HEK293 (cell line): ENCODE results near the gene PCDHGB5.

Experiments
- CTCF ChIA-PET: fragments of 350-600 bp; formaldehyde crosslinking; extraction: SDS; loops from one replicate; lab custom pipeline; 2021; ENCODE audit warnings: antibody characterized with exemption; lab: Yijun Ruan, JAX
- POLR2A ChIA-PET: fragments of 300-600 bp; formaldehyde crosslinking; extraction: SDS; loops from one replicate; lab custom pipeline; 2020; ENCODE audit warnings: antibody characterized with exemption, inconsistent platforms; lab: Yijun Ruan, JAX
- H3K27ac ChIP-seq: fragments of 200-500 bp; sonication (Bioruptor generic); 2 replicates; pipeline ENCODE4 v1.5.1; 2014; ENCODE audit warnings: low read depth, low read length, control low read depth, inconsistent platforms; ENCODE audit errors: extremely low read depth
- H3K36me3 ChIP-seq, 2 experiments: fragments of 200-500 bp in 1 of 2; sonication (Bioruptor generic) in 1 of 2; 1 replicate in 1 of 2; 2 replicates in 1 of 2; pipeline ENCODE4 v1.5.1; 2014 to 2017; ENCODE audit warnings: inconsistent platforms in 2 of 2, low read length in 2 of 2; ENCODE audit not compliant: control insufficient read depth in 2 of 2, insufficient read depth in 1 of 2
- H3K4me1 ChIP-seq: fragments of 200-500 bp; sonication (Bioruptor generic); 2 replicates; pipeline ENCODE4 v1.5.1; 2014; ENCODE audit warnings: mild to moderate bottlenecking, low read length, inconsistent platforms; ENCODE audit not compliant: control insufficient read depth, insufficient read depth
- H3K4me3 ChIP-seq: 2 replicates; pipeline ENCODE4 v1.5.1; 2011; ENCODE audit warnings: low read depth, mild to moderate bottlenecking, control low read depth, low read length, moderate library complexity
- H3K9me3 ChIP-seq: fragments of 200-500 bp; sonication (Bioruptor generic); 2 replicates; pipeline ENCODE4 v1.5.1; 2014; ENCODE audit warnings: low read depth, low read length, inconsistent platforms; ENCODE audit not compliant: control insufficient read depth, insufficient read depth
- BCL11B ChIP-seq: fragments of 450-650 bp; formaldehyde crosslinking; IDR thresholded peaks from 2 replicates; pipeline ENCODE4 v1.5.1; 2016; ENCODE audit warnings: low read depth, missing biosample characterization, missing genetic modification characterization
- HIC1 ChIP-seq: fragments of 450-650 bp; formaldehyde crosslinking; IDR thresholded peaks from 2 replicates; pipeline ENCODE4 v1.5.1; 2016; ENCODE audit warnings: missing biosample characterization, missing genetic modification characterization
- IKZF3 ChIP-seq: fragments of 450-650 bp; IDR thresholded peaks from 2 replicates; pipeline ENCODE4 v1.5.0; 2018; ENCODE audit warnings: missing biosample characterization, mild to moderate bottlenecking, missing genetic modification characterization, moderate library complexity
- INSM2 ChIP-seq: fragments of 450-650 bp; formaldehyde crosslinking; IDR thresholded peaks from 2 replicates; pipeline ENCODE4 v1.5.1; 2016; ENCODE audit warnings: missing biosample characterization, missing genetic modification characterization
- MYNN ChIP-seq: fragments of 450-650 bp; formaldehyde crosslinking; IDR thresholded peaks from 2 replicates; pipeline ENCODE4 v1.5.1; 2016; ENCODE audit warnings: missing biosample characterization, missing genetic modification characterization, borderline replicate concordance
- SETDB1 ChIP-seq: IDR thresholded peaks from one replicate; pipeline ENCODE4 v1.6.1; 2017; ENCODE audit warnings: mild to moderate bottlenecking, low read length, moderate library complexity, mixed read lengths; ENCODE audit not compliant: insufficient read length
- TRIM28 ChIP-seq: IDR thresholded peaks from 2 replicates; pipeline ENCODE4 v1.6.1; 2011; ENCODE audit warnings: low read length, control low read depth, borderline replicate concordance
- ZNF223 ChIP-seq: fragments of 450-650 bp; formaldehyde crosslinking; IDR thresholded peaks from 2 replicates; pipeline ENCODE4 v1.5.1; 2016; ENCODE audit warnings: missing biosample characterization, missing genetic modification characterization
- ZNF248 ChIP-seq: fragments of 450-650 bp; formaldehyde crosslinking; IDR thresholded peaks from 2 replicates; pipeline ENCODE4 v1.5.1; 2017; ENCODE audit warnings: missing biosample characterization, missing genetic modification characterization
- ZNF398 ChIP-seq: fragments of 450-650 bp; formaldehyde crosslinking; IDR thresholded peaks from 2 replicates; pipeline ENCODE4 v1.5.1; 2017; ENCODE audit warnings: missing biosample characterization, missing genetic modification characterization
- ZNF426 ChIP-seq: fragments of 450-650 bp; formaldehyde crosslinking; IDR thresholded peaks from 2 replicates; pipeline ENCODE4 v1.5.1; 2017; ENCODE audit warnings: missing biosample characterization, missing genetic modification characterization, mild to moderate bottlenecking, inconsistent platforms, moderate library complexity
- ZNF501 ChIP-seq: fragments of 450-650 bp; formaldehyde crosslinking; IDR thresholded peaks from 2 replicates; pipeline ENCODE4 v1.5.1; 2016; ENCODE audit warnings: missing biosample characterization, missing genetic modification characterization
- ZNF561 ChIP-seq: fragments of 450-650 bp; IDR thresholded peaks from 2 replicates; pipeline ENCODE4 v1.5.1; 2018; ENCODE audit warnings: missing biosample characterization, missing genetic modification characterization, borderline replicate concordance
- ZNF768 ChIP-seq: fragments of 450-650 bp; formaldehyde crosslinking; IDR thresholded peaks from 2 replicates; pipeline ENCODE4 v1.5.1; 2018; ENCODE audit warnings: missing biosample characterization, mild to moderate bottlenecking, missing genetic modification characterization
- ZNF837 ChIP-seq: fragments of 450-650 bp; formaldehyde crosslinking; IDR thresholded peaks from 2 replicates; pipeline ENCODE4 v1.5.1; 2016; ENCODE audit warnings: missing biosample characterization, missing genetic modification characterization
- ZNF843 ChIP-seq: fragments of 450-650 bp; formaldehyde crosslinking; IDR thresholded peaks from 2 replicates; pipeline ENCODE4 v1.5.1; 2016; ENCODE audit warnings: missing biosample characterization, missing genetic modification characterization
- TF ChIP-seq, protein P1 (sequence below): fragments of 450-650 bp; formaldehyde crosslinking; IDR thresholded peaks from 2 replicates; pipeline ENCODE4 v1.5.1; 2016; ENCODE audit warnings: missing biosample characterization, missing genetic modification characterization
- TF ChIP-seq, protein P2 (sequence below): fragments of 450-650 bp; formaldehyde crosslinking; conservative IDR thresholded peaks from 2 replicates; pipeline ENCODE4 v1.5.1; 2016; ENCODE audit warnings: low read depth, missing biosample characterization, missing genetic modification characterization
- TF ChIP-seq, protein P3 (sequence below): IDR thresholded peaks from 2 replicates; pipeline ENCODE4 v1.6.1; 2011; ENCODE audit warnings: mild to moderate bottlenecking, low read depth, low read length, borderline replicate concordance

Gene PCDHGB5

DNA sequence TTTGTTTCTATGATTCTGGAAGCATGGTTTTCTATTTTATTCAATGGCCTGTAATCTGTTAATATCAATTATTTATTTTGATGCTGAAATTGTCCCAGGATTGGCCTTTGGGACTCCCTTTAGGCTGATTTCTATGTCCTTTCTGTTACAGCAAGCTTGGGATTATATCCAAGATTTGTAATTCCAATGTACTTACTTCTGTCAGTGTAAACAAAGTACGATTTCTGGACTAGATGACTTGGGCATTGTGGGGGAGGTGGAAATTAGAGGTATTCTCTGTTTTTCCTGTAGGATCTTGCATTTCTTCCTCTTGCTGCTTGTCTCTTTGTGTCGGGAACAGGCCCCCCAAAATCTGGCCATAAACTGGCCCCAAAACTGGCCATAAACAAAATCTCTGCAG is 36.3 kb downstream of the PCDHGB5 start (continued):
- TF ChIP-seq, protein P1, sequence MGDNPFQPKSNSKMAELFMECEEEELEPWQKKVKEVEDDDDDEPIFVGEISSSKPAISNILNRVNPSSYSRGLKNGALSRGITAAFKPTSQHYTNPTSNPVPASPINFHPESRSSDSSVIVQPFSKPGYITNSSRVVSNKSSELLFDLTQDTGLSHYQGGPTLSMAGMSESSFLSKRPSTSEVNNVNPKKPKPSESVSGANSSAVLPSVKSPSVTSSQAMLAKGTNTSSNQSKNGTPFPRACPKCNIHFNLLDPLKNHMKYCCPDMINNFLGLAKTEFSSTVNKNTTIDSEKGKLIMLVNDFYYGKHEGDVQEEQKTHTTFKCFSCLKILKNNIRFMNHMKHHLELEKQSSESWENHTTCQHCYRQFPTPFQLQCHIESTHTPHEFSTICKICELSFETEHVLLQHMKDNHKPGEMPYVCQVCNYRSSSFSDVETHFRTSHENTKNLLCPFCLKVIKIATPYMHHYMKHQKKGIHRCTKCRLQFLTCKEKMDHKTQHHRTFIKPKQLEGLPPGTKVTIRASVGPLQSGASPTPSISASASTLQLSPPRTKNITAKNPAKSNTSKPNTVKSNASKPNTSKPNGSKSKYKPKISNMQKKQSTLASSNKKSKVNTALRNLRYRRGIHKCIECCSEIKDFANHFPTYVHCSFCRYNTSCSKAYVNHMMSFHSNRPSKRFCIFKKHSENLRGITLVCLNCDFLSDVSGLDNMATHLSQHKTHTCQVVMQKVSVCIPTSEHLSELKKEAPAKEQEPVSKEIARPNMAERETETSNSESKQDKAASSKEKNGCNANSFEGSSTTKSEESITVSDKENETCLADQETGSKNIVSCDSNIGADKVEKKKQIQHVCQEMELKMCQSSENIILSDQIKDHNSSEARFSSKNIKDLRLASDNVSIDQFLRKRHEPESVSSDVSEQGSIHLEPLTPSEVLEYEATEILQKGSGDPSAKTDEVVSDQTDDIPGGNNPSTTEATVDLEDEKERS (tag by site-specific recombination): no peak
- no peak for TF ChIP-seq HIC1
- no peak for TF ChIP-seq BCL11B
- TF ChIP-seq ZNF768 (tag by site-specific recombination): no peak
- TF ChIP-seq ZNF398 (tag by site-specific recombination): no peak
- TF ChIP-seq, protein P2, sequence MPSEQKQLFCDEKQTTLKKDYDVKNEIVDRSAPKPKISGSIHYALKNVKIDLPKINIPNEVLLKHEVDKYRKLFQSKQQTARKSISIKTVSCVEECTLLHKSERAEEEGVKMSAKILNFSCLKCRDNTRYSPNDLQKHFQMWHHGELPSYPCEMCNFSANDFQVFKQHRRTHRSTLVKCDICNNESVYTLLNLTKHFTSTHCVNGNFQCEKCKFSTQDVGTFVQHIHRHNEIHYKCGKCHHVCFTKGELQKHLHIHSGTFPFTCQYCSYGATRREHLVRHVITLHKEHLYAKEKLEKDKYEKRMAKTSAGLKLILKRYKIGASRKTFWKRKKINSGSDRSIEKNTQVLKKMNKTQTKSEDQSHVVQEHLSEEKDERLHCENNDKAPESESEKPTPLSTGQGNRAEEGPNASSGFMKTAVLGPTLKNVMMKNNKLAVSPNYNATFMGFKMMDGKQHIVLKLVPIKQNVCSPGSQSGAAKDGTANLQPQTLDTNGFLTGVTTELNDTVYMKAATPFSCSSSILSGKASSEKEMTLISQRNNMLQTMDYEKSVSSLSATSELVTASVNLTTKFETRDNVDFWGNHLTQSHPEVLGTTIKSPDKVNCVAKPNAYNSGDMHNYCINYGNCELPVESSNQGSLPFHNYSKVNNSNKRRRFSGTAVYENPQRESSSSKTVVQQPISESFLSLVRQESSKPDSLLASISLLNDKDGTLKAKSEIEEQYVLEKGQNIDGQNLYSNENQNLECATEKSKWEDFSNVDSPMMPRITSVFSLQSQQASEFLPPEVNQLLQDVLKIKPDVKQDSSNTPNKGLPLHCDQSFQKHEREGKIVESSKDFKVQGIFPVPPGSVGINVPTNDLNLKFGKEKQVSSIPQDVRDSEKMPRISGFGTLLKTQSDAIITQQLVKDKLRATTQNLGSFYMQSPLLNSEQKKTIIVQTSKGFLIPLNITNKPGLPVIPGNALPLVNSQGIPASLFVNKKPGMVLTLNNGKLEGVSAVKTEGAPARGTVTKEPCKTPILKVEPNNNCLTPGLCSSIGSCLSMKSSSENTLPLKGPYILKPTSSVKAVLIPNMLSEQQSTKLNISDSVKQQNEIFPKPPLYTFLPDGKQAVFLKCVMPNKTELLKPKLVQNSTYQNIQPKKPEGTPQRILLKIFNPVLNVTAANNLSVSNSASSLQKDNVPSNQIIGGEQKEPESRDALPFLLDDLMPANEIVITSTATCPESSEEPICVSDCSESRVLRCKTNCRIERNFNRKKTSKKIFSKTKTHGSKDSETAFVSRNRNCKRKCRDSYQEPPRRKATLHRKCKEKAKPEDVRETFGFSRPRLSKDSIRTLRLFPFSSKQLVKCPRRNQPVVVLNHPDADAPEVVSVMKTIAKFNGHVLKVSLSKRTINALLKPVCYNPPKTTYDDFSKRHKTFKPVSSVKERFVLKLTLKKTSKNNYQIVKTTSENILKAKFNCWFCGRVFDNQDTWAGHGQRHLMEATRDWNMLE (tag by site-specific recombination): no peak

- POLR2A ChIA-PET: no interaction called here
- H3K4me1 ChIP-seq: no peaks in the 10 kb centered on the region
- CTCF ChIA-PET: interaction anchor here (0.6 to 2.2 kb wide), 4 partner anchors 14 to 122 kb away, joined by 3 to 9 read pairs (median 6); partner anchors contain the start of gene PCDHGA11
- no peak overlapping the region for H3K27ac ChIP-seq
- H3K36me3 ChIP-seq: no peaks in the 10 kb centered on the region
- TF ChIP-seq ZNF223 (tag by site-specific recombination): no peak
- TF ChIP-seq ZNF561 (tag by site-specific recombination): no peak
- TF ChIP-seq MYNN: no peak
- no peak for TF ChIP-seq ZNF837 (tag by site-specific recombination)
- TF ChIP-seq, protein P3, sequence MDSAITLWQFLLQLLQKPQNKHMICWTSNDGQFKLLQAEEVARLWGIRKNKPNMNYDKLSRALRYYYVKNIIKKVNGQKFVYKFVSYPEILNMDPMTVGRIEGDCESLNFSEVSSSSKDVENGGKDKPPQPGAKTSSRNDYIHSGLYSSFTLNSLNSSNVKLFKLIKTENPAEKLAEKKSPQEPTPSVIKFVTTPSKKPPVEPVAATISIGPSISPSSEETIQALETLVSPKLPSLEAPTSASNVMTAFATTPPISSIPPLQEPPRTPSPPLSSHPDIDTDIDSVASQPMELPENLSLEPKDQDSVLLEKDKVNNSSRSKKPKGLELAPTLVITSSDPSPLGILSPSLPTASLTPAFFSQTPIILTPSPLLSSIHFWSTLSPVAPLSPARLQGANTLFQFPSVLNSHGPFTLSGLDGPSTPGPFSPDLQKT: no peak
- TF ChIP-seq ZNF843 (tag by site-specific recombination): no peak
- no peak for TF ChIP-seq ZNF426
- no peak for TF ChIP-seq SETDB1
- no peak for TF ChIP-seq ZNF248
- TF ChIP-seq ZNF501 (tag by site-specific recombination): no peak
- TF ChIP-seq TRIM28: no peak
- no peak for TF ChIP-seq IKZF3
- no peak for TF ChIP-seq INSM2 (tag by site-specific recombination)
- TF ChIP-seq, all 188 proteins: peak for 0
- Histone ChIP-seq H3K4me3 (no peak overlapping the region), H3K9me3 (no peaks in the 10 kb centered on the region)
Observed at GRCh38 chr5:141437221-141437620, 39.5 kb downstream of the PCDHGB5 start.
